Endodermal cell (in vitro differentiated cells): ENCODE measurements around the gene SERPINB10. TPM values are rescaled to one million over a fixed set of nuclear protein-coding genes. Genes with fewer than 3 reads are reported as not detected.

ENCODE experiments used
- DNase-seq: peaks from one replicate; pipeline ENCODE4 v3.0.0-alpha.2; 2017
- H3K27ac ChIP-seq: 2 replicates; pipeline ENCODE4 v1.5.1; 2013; ENCODE audit warnings: mild to moderate bottlenecking, low read depth, low read length, moderate library complexity
- H3K27me3 ChIP-seq: 2 replicates; pipeline ENCODE4 v1.6.1; 2013; ENCODE audit warnings: mild to moderate bottlenecking, low read length, moderate library complexity; ENCODE audit not compliant: insufficient read depth, control insufficient read depth, poor library complexity, severe bottlenecking
- H3K36me3 ChIP-seq: 2 replicates; pipeline ENCODE4 v1.7.0; 2013; ENCODE audit warnings: mild to moderate bottlenecking, low read length, moderate library complexity; ENCODE audit not compliant: control insufficient read depth, insufficient read depth
- H3K4me1 ChIP-seq: one replicate; pipeline ENCODE4 v1.7.0; 2013; ENCODE audit warnings: low read length; ENCODE audit not compliant: control insufficient read depth, insufficient read depth
- H3K4me3 ChIP-seq: 2 replicates; pipeline ENCODE4 v1.5.1; 2013; ENCODE audit warnings: mild to moderate bottlenecking, low read length, moderate library complexity
- H3K9ac ChIP-seq: 2 replicates; pipeline ENCODE4 v1.6.1; 2013; ENCODE audit warnings: mild to moderate bottlenecking, low read length, moderate library complexity; ENCODE audit not compliant: poor library complexity, severe bottlenecking; ENCODE audit errors: extremely low read depth
- H3K9me3 ChIP-seq: 2 replicates; pipeline ENCODE4 v1.6.1; 2013; ENCODE audit warnings: mild to moderate bottlenecking, low read length, moderate library complexity; ENCODE audit not compliant: control insufficient read depth
- H3K27ac Mint-ChIP-seq: 2 replicates; pipeline ENCODE4 v1.8.0; 2020; ENCODE audit warnings: mixed read lengths
- H3K27me3 Mint-ChIP-seq: 2 replicates; pipeline ENCODE4 v1.8.0; 2021; ENCODE audit warnings: mild to moderate bottlenecking, mixed read lengths; ENCODE audit not compliant: insufficient read depth
- H3K36me3 Mint-ChIP-seq: 2 replicates; pipeline ENCODE4 v1.8.0; 2020; ENCODE audit warnings: low read depth, mixed read lengths
- H3K4me1 Mint-ChIP-seq: 2 replicates; pipeline ENCODE4 v1.8.0; 2020; ENCODE audit warnings: mixed read lengths
- H3K4me3 Mint-ChIP-seq: 2 replicates; pipeline ENCODE4 v1.8.0; 2020; ENCODE audit warnings: mild to moderate bottlenecking, moderate library complexity, mixed read lengths
- H3K9me3 Mint-ChIP-seq: 2 replicates; pipeline ENCODE4 v1.8.0; 2020; ENCODE audit warnings: mild to moderate bottlenecking, mixed read lengths
- CTCF ChIP-seq: fragments of 200-600 bp; sonication (generic); conservative IDR thresholded peaks from 2 replicates; pipeline ENCODE4 v1.5.0; 2021; ENCODE audit warnings: antibody characterized with exemption, mild to moderate bottlenecking
- WGBS, 2 experiments: methylation state at CpG; one replicate each; pipeline versions ENCODE4 v1.1.5 to v1.1.7; 2013; ENCODE audit warnings: missing lambda C conversion rate in 2 of 2, mixed read lengths in 1 of 2; ENCODE audit not compliant: insufficient coverage in 1 of 2, insufficient read length in 1 of 2; 5-methylcytosine and 5-hydroxymethylcytosine counted together
- total RNA-seq, 2 donors: library from RNA; stranded (reverse); fragmentation: NEBNext Ultra II Directional in 1 of 2; extraction: Animal tissue kit (Norgen Biotek cat#: 25700) in 1 of 2; gene quantifications; 2 replicates in 1 of 2; 3 replicates in 1 of 2; pipeline ENCODE4 v1.2.1, GENCODE V29; 2021

Gene SERPINB10
- total RNA-seq, 2 donors from 2014 or later = not detected

- Histone ChIP-seq H3K9ac (no peak overlapping the region), H3K4me3 (no peak overlapping the region)
- no peak for TF ChIP-seq CTCF
Observed at GRCh38 chr18:63883617-63884016, 24.1 kb upstream of the SERPINB10 start.

GRCh38 chr18:63887424-63887823 lies 20.3 kb upstream of the SERPINB10 start, which contains the start of gene SERPINB2:
Gene SERPINB2 (plus strand): TSS chr18:63887705. CDS start chr18:63891445, 3,740 bp downstream.
- no peaks in the 10 kb centered on the region for H3K27me3 ChIP-seq
- 86 to 91% methylated on average over 1 of the region's 1 CpG for WGBS, 2 experiments
- Mint-ChIP-seq H3K9me3 (no peaks in the 10 kb centered on the region), H3K27ac (no peak within 1 kb of the TSS), H3K27me3 (no peaks in the 10 kb centered on the region), H3K4me1 (peaks cover 4% of the 10 kb centered on the region), H3K36me3 (no peaks in the 10 kb centered on the region), H3K4me3 (no peak within 1 kb of the TSS)
- no peak for DNase-seq
- H3K9me3 ChIP-seq = no peaks in the 10 kb centered on the region
- no peak within 1 kb of the TSS for H3K4me3 ChIP-seq
- H3K4me1 ChIP-seq = no peaks in the 10 kb centered on the region
- no peak within 1 kb of the TSS for H3K27ac ChIP-seq
- no peaks in the 10 kb centered on the region for H3K36me3 ChIP-seq
- TF ChIP-seq CTCF = no peak
- no peak within 1 kb of the TSS for H3K9ac ChIP-seq

More at GRCh38 chr18:63883617-63884016, 24.1 kb upstream of the SERPINB10 start:
- H3K4me1 ChIP-seq = no peaks in the 10 kb centered on the region
- peaks cover 4% of the 10 kb centered on the region for H3K4me1 Mint-ChIP-seq
- no peaks in the 10 kb centered on the region for H3K27me3 Mint-ChIP-seq
- no peaks in the 10 kb centered on the region for H3K27me3 ChIP-seq
- no peak overlapping the region for H3K27ac ChIP-seq
- H3K9me3 ChIP-seq = no peaks in the 10 kb centered on the region
- DNase-seq = no peak
- H3K9me3 Mint-ChIP-seq = no peaks in the 10 kb centered on the region
- H3K36me3 Mint-ChIP-seq = no peaks in the 10 kb centered on the region
- H3K27ac Mint-ChIP-seq = no peak overlapping the region
- no peak overlapping the region for H3K4me3 Mint-ChIP-seq
- H3K36me3 ChIP-seq = no peaks in the 10 kb centered on the region

DNA sequence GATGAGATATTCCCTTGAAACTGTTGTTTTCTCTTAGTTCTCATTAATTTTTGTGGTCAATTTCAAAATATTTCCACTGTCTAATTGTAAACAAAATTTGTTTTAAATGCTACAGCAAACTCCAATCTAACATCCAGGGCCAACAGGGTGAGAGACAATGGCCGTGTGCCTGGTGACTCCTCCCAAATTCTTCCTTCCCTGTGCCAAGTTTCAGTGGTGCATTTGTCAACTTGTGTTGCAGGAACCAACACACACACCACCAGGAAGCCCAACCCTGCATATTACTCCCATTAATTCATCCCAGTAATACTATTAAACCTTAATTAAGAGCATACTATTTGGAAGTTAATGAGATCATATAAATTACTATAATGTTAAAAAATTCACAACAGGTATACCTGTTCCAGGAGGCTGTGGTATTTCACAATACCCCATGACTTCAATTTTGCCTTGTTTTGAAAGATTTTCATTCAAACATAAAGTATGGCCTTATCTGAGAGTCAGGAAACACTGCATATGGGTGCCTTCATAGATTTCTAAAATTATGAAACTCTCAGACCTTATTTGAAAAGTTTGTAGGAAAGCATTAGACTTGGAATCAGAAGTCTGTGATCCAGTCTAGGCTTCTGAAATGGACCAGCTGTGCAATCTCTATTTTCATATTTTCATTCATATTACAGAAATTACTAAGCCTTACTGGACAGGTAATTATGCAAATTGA lies 19.1 kb upstream of the SERPINB10 start:
- H3K4me1 ChIP-seq = no peaks in the 10 kb centered on the region
- H3K27ac Mint-ChIP-seq = no peak overlapping the region
- no peak overlapping the region for H3K27ac ChIP-seq
- no peaks in the 10 kb centered on the region for H3K9me3 Mint-ChIP-seq
- 89% methylated on average over 1 of the region's 1 CpG; no CpG with 5 or more reads in 1 of the 2 experiments for WGBS, 2 experiments
- H3K4me3 Mint-ChIP-seq = no peak overlapping the region
- no peak overlapping the region for H3K4me3 ChIP-seq
- no peaks in the 10 kb centered on the region for H3K36me3 Mint-ChIP-seq
- H3K27me3 Mint-ChIP-seq = no peaks in the 10 kb centered on the region
- H3K4me1 Mint-ChIP-seq = no peaks in the 10 kb centered on the region
- H3K9ac ChIP-seq = no peak overlapping the region
- no peaks in the 10 kb centered on the region for H3K9me3 ChIP-seq
- no peaks in the 10 kb centered on the region for H3K36me3 ChIP-seq
- no peak for DNase-seq
- H3K27me3 ChIP-seq = no peaks in the 10 kb centered on the region
- TF ChIP-seq CTCF = no peak
